HG03139 (cell line): Measurements from ENCODE around the gene MGLL.

ENCODE experiments used
- ATAC-seq: cut with Tn5 transposase; IDR thresholded peaks from one replicate; pipeline ENCODE4 v1.9.1; 2021; ENCODE audit not compliant: unreplicated experiment

MGLL gene

DNA sequence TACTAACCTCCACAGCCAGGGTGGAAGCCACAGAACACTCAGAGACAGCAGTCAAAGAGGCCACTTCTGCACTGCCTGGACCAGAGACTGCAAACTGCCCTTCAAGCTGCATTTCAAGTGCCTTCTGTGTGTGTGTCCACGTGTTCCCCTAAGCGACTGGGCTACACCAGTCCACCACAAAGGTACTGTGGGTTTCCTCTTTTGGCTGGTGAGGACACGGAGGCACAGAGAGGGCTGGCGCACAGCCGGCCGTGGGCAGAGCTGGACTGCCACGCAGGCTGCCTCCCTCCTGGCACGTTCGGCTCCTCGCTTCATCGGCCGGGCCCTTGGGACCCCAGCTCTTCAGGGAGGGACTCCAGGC is 60.9 kb downstream of the MGLL start:
- ATAC-seq = no peak

DNA sequence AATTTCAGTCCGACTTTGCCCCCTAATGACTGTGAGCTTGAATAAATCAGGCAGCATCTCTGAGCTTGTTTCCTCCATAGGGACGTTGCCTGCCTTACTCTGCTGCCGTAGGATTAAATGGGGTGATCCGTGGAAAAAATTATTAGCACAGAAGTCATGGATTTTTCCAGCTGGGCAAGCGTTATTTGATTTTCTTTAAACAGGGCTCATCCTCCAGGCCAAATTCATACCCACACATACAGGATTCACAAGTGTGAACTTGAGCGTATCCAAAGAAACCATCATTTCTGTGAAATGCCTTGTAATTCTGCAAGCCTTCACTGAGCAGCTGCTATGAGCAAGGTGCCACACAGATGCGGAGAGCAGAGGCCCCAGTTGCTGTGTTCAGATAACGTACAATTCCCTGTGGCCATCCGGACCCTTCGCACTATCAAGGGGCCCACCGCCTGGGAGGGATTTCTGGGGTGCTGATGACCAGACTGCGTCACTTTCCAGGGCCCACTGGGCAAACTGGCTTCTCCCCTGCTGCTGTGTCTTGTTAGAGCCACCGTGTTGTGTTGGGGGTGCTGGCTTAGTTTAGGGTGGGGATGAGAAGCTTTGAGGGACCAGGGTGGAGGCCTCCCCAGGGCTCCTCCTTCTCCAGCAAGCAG is 61.4 kb downstream of the MGLL start:
- ATAC-seq = no peak

DNA sequence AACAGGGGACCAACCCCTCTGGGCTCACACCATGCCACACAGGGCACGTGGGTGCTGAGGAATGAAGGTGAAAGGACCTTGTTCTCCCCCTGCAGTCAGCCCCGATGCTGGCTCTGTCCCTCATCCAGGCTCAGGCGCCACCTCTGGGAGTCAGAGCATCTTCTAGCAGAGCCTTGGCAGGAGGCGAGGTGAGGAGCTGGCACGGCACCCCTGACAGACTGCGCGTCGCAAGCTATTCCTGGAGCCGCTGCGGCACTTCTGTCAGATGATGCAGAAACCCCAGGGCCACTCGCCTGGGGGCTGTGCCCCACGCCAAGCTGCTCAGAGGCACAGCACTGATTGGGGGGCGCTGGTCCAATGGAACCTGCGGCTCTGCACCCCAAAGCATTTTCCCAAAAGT is 62.0 kb downstream of the MGLL start:
- no peak for ATAC-seq

DNA sequence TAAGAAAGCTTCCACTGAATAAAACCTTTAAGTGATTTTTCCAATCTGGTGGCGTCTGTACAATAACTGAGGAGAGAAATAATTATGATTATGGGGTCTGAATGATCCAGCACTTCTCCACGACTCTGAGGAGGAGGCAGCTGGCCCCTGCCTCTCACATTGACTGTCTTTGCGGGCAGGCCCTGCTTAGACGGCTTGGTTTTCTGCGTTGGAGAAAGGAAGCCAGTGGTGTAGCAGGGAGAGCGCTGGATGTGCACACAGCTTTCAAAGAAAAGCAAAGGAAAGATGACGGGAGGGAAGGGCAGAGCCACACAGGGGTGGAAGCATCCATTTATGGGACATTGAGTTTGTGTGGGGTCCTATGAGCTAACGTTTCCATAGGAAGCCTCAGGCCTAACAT is 62.5 kb downstream of the MGLL start:
- no peak for ATAC-seq

DNA sequence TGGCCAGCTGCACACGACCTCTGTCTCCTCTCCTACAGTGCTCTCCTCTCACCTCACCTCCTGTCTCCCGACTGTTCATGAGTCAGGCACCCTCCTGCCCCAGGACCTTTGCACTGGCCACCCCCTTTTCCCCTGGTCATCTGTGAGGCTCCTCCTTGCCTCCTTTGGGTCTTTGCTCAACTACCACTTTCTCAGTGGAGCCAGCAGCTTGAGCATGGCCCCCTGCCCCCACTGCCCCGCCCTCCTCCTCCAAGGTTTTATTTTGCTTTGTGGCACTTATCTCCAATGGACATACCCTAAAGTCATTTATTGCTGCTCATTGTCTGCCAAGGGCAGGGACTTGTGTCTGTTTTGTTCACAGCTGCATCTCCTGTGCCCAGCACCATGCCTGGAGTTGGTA is 64.3 kb downstream of the MGLL start:
- no peak for ATAC-seq

DNA sequence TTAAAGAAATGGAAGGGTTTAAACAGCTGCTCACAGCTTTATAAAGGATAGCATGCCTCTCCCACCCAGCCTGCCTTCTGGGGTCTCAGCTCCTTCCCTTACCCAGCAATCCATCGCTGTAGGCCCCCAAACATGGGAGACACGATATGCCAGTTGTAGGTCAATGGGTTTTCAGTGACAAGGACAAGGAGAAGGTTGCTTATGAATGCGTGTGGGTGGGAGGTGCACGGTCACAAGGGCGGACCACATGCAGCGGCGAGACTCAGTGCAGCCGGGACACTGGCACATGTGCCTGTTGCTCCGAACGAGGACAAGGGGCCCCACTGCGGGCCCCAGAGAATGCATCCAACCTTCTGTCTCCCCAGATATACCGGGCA is 67.0 kb downstream of the MGLL start:
- ATAC-seq = no peak

DNA sequence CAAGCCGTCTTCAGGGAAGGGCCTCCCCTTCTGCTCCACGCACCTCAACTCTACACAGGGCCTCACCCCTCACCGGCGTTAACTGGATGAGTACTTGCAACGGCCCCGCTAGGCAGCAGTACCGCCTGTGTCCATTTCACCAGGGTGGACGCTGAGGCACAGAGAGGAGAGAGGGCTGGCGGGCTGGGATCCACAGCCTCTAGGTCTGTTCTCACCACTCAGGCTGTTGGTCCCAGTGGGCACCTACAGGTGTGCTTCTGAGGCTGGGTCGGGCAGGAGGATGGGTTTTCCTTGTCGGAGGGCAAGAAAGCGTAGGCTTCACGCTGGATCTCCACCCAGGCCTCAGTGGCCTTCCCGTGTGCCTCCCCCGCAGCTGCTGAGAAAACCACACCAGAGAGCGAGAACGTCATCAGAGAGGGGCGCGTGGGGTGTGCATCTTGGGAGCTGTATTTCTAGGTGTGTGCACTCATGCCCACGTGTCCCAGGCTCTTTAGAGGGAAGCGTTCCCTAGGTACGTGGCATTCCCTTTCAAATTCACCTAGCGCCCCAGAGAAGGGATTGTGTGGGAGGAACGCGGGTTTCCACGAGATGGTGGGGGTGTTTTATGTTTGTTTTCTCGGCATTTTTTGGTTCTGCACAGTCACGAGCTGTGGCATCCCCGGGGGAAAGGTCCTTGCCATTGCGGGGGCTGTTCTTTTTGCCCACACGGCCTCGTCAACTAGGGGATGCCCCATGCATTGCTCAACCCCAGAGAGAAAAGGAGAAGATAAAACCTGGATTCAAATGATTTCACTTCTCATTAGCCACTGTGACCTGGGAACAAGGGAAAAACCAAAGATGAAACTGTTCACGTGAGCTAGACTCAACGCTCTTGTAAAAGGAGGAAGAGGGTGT is 67.7 kb downstream of the MGLL start:
- no peak for ATAC-seq

DNA sequence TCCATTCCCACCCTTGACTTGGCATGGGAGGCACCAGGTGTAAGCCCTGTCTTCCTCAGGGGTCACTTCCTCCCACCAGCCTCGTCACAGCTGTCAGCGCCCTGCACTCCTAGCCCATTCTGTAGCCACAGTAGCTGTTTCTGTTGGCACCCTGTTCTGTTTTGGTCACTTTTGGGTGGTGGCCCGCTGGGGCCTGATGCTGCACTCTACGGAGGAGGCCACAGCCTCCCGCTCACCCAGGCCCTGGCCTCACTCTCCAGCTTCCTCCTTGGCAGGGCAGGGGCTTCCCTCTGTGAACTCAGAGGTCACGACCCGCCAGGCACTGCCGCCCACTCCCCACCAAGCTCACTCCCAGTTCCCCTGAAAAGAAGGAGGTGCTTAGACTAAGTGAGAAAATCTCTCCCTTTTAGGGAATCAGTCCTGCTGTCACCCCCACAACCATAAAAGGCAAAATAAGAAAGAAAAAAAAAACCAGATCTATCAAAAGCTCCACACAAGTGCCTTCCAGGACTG is 68.4 kb downstream of the MGLL start:
- no peak for ATAC-seq

DNA sequence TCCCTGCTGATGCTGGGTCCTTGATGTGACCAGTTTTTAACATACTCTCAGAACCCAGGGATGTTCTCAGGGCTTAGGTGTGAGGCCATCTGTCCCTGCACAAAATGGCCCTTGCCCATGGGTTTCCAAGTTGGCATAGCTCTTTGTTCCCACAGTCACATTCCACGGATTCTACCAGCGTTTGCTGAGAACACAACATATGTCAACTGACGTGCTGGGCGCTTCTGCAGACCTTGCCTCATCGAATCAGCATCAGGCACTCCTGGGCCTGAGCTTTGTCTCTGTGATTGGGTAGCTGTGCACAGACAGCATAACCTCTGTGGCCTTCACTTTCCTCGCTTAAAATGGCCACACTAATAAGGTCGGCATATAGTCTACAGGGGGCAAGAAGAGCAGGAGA is 69.0 kb downstream of the MGLL start:
- ATAC-seq = no peak

DNA sequence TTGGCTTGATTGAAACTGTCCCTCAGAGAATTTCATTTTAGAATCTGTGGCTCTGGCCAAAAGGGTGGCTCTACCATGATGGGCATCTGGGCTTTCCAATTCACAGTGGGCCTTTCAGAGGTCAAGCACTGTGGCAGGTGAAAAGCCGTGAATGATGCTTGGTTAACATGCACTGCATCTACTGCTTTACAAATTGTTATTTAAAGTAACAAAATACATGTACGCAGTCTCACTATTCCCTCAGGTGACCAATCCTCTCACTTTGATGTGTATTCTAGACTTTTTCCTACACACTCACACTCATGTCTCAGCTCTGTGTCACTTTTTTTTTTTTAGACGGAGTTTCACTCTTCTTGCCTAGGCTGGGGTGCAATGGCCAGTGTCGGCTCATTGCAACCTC is 70.5 kb downstream of the MGLL start:
- no peak for ATAC-seq

DNA sequence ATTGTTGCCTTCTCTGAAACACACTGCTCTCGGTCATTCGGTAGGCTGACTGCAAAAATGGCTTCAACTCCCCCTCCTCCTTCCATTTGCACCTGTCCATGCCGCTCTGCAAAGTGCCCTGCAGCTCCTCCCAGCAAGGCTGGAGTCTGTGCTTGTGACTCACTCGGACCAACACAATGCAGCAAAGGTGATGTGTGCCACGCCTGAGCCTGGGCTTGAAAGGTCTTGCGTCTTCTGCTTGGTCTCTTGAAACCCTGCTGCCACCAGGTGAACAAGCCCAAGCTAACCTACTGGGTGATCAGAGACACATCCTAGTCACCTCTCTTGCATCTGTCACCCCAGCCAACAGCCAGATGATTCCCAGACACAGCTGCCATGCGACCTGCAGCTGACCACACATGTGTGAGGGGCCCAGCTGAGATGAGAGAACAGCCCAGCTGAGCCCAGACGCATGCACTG is 71.1 kb downstream of the MGLL start:
- ATAC-seq = no peak

DNA sequence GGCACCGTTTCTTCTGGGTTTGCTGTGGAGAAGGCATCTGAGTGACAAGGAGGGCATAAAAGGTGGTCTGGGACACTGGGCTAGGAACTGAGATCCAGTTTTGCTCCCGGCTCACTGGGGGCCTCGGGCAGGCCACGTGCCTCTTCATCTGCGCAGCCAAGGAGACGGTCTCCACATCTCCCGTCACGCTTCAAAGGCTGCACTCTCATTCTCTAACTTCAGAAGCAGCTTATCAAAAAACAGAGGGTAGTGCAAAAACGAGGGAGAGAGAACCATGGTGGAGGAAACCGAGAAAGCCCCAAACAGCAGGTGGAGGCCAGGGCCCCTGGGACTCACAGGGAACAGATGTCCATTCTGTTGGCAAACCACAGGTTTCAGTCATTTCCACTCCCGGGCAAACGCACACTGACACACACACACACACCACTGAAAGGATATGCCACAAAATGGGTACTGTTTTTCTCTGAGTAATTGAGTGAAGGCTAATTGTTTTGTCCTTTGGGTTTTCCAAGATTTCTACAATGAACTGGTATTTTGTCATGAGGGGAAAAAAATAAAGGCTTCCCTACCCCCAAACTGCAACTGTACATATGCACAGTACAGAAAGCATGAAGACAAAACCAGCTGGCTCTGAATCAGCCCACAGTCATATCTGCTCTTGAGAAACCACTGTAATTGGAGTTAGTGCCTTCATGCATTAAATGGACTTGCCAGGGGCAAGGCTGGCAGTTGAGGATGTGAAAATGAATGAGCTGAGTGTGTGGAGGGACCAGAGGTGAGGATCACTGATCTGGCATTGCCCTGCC is 71.9 kb downstream of the MGLL start:
- no peak for ATAC-seq

DNA sequence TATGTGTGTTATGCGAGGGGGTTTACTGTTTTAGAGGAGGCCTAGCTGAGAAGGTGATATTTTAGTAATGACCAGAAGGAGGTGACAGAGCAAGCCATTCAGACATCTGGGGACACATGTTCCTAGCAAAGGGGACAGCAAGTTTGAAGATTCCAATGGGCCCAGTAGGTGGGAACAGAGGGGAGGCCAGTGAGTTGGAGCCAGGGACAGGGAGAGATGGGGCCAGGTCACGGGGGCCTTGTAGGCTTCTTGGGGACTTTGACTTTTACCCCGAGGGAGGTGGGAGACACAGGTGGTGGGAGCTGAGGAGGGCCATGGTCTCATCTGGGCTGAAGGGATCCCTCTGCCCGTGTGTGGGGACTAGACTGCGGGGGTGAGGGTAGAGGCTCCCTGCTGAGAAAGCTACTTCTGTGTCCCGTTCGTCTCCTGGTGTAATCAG is 72.5 kb downstream of the MGLL start:
- no peak for ATAC-seq

DNA sequence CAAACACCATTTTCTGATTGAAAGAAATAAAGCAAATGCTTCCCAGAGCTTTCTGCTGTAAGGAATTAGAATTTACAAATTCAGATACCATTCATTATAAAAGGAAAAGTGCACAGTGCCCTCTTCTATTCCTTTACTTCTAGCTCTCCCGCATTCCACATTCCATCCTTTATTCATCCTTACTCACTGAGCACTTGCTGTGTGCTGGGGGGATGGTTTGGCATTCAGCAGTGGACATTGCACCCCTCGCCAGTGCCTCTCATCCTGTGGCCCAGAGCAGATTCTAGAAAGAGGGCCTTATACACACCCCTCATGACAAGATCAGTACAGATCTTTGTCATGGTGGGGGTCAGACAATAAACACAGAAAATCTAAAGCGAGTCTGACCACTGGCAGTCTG is 73.0 kb downstream of the MGLL start:
- ATAC-seq = no peak

DNA sequence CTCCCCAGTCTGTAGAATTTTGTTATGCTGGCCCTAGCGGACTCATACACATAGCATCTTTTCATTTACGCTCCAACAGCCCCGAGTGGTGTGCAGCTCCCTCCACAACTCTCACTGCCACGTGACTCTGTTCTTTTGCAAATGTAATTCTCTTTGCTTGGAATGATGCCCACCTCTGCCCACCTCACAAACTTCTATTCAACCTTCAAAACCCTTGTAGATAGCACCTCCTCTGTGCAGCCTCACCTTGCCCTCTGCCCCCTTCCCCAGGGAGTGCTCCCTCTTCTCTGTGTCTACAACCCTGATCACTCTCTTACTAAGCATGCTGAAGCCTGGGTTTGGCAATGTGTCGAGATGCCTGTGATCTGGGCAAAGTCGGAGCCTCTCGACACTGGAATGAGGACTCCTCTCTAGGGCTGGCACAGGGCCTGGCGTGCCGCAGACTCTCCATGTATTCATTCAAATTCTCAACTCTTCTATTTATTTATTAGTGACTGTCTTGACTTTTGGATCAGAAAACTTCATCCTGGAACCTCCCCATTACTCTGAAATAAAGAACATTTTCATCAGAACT is 73.5 kb downstream of the MGLL start:
- ATAC-seq = no peak

DNA sequence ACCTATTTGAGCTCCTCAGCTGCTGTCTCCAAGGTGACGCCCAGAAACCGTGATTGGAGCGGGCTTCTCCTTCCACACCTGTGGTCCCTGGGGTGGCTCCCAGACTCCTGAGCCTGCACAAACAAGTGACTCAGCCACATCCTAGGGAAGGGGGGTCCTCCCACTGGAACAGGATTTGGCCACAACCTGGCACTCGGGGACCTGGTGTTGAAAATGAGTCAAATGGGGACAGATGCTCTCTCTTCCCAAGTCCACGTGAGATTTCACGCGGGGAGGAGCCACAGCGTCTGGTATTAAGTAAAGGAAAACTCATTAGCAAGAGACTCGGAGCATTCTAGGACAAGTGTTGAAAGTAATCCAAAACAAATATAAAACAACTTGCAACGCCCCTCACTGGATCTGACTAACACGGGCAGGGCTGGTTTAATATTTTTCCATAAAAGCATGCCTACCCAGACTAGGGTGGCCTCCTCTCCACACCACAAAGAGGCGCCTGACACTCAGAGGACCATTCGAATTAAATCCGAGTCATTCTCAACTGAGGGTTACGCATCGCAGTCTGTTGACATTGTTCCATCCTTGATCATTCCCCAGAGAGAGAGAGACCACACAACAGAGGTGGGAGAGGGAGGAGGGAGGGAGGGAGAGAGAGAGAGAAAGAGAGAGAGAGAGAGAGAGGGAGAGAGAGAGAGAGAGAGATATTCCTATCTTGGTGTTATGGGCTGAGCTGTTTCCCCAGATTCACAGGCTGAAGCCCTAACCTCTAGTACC is 74.4 kb downstream of the MGLL start:
- ATAC-seq = no peak

DNA sequence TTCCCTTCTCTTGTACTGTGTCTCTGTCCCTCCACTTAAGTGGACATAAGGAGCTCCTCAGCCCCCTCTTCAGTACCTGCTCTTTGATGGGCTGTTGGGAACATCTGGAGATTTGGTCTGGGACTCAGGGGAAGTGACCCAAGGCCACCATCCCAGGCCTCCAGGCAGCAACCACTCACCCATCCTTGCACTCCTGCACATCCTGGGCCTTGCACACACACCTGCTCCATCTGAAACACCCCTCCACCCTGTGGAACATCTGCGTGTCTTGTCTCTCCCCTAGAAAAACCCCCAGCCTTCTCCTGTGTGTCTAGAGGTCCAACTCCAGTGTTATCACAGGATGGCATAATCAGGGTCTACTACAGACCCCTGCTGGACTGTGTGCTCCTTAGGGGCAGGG is 75.2 kb downstream of the MGLL start:
- no peak for ATAC-seq

DNA sequence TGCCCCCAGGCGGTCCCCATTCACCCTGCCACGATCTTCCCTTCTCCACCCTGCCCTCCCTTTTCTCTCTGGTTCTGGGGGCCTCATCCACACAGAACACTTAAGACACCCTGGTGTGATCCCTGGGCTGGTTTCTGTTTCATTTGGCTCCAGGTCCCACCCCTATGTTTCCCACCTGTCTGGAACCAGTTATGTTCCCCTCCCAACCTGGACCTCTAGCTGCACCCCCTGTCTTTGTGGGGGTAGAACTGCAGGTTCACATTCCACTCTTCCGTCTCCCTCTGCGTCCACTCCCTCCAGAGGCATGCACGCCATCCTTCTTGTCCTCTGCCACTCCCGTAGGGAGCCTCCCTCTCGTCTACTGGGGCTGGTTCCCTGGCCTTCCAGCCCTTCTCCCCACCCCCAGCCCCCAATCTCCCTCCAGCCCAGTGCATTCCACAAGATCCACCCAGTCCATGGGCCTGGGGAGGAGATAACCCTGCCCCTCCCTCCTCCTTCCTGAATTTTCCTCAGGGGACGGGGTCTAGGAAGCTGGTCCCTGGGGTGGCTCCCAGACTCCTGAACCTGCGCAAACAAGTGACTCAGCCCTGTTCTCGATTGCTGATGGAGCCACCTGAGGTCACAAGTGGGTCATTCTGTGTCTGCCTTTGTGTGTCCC is 75.8 kb downstream of the MGLL start:
- no peak for ATAC-seq

DNA sequence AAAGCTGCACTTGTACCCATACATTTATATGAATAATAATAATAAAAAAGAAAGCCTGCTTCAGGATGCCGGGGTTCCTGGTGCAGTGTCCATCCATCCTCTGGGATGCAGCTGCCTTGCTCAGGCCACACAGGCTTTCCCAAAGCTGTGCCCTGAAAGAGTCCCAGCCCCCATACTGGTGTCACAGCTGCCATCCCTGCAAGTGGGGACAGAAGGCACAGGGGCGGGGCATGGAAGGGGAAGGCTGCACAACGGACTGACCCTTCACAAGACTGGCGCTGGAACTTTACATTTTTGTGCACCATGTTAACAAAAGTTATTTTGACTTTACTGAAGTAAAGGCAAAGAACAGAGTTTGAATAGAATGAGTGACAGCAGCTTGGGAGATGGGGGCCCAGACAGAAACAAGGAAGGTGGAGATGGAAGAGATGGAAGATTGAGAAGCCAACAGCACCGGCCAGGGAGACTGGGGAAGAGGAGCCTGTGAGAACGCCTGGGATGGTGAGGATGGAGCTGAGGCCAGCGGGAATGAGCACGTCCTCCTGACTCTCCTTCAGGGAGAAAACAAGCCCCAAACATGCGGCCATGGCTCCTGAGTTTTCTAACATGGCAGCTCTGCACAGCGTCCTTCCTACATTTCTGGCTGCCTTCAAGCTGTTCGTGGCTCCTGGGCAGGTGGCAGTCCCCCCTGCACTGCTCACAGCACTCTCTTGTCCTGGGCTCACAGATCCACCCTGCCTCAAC is 76.5 kb downstream of the MGLL start:
- ATAC-seq = no peak
